Skin epidermis (tissue), 12 donors: Measurements from ENCODE around the gene STAT6.
A peak's percentile ranks its signal among the peaks of the same experiment; 100 is the strongest.
"Not testable (repeated sequence)": the region's sequence is repeated elsewhere in the genome, so short reads cannot be mapped to it uniquely, and the experiment has no call there.

Source experiments
- H3K27ac ChIP-seq, 21 experiments: fragments of 200-600 bp; sonication (generic) in 11 of 21; one replicate each; pipeline ENCODE4 v1.5.0; 2020; ENCODE audit warnings: mild to moderate bottlenecking in 3 of 21, inconsistent platforms in 2 of 21, moderate library complexity in 2 of 21
- H3K4me3 ChIP-seq, 7 experiments: fragments of 200-600 bp; sonication (generic) in 2 of 7; one replicate each; pipeline ENCODE4 v1.5.0; 2020; ENCODE audit warnings: inconsistent platforms in 2 of 7, mild to moderate bottlenecking in 2 of 7, moderate library complexity in 1 of 7

The STAT6 gene

DNA sequence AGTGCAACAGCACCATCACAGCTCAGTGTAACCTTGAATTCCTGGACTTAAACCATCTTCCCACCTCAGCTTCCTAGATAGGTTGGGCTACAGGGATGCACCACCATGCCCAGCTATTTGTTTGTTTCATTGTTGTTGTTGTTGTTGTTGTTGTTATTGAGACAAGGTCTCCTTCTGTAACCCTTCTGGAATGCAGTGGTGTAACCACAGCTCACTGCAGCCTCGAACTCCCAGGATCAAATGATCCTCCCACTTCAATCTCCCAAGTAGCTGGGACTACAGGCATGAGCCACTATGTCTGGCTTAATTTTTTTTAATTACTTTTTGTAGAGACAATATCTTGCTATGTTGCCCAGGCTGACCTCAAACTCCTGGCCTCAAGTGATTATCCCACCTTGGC is 31.3 kb downstream of the STAT6 start:
- H3K27ac ChIP-seq, result peak overlapping the region in 17 of 21 experiments; percentile 52 to 85 (median 77)

DNA sequence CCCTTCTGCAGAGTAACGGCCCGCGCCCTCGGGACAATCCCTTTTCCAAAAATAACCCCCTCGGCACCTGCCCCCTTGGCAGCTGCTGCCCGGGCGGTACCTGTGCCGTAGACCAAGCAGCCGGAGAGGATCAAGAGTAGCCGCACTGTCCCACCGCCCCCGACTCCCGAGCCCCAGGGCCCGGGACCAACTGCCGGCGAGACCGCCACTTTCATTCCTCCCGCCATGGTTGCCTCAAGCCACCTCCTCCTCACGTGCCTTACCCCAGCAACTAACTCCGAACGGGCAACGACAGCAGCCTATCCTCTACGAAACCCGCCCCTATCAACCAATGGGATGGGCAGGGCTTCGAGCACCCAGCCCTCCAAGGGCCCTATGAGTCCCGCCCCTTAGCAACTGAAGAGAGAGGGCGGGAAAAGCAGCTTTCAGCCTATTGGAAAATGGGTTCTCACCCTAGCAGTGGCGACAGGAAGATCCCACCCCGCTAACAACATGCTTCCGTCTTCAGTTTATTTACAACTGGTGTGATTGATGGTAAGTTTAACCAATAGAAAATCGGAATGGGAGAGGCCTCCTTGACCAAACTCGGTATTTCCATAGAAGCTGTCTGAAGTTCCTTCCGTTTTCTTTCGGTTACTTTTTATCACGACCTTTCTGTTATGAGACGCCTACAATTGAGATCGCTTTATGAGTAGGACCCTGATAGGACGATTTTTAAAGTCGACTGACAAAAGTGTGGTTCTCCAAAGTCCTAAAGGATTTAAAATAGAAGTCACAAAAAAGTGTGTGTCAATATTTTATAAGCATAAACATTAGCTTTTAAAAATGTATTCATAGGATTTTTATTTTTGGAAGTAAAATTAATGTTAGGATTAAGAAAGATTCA is 32.4 kb downstream of the STAT6 start, which contains the start of gene NEMP1:
Gene NEMP1, minus strand, starts transcription at position 273 of the 886 bp plus-strand sequence. Its CDS starts 46 bp downstream, at position 227.
- H3K27ac ChIP-seq, result peak within 1 kb of the TSS in 20 of 21 experiments; percentile 51 to 87 (median 78)
- H3K4me3 ChIP-seq, result peak within 1 kb of the TSS; percentile 68 to 87 (median 73)

More for the DNA sequence above, 31.3 kb downstream of the STAT6 start:
- H3K4me3 ChIP-seq, result no peak overlapping the region

- H3K4me3 ChIP-seq, result not testable (repeated sequence)
Observed at GRCh38 chr12:57073566-57074450, 37.4 kb downstream of the STAT6 start.

DNA sequence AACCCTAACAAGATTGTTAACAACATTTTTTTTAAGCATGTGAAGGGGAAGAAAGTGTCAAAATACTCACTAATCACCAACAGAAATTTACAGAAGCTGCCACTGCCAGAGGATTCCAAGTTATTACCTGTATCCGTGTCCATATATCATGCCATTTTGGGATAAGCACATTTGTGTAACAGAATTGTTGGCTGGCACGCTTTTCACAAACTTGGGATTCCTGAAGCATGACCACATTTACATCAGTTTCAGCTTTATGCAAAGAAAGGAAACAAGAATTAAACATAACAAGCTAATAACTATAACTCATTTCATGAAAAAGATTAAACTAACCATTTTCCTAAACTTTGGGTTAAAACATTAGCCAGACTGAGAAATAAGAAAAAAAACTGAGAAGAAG is 38.5 kb downstream of the STAT6 start:
- Histone ChIP-seq H3K27ac (peak overlapping the region in 4 of 21 experiments; percentile 24 to 43 (median 36)), H3K4me3 (no peak overlapping the region)

More at GRCh38 chr12:57073566-57074450, 37.4 kb downstream of the STAT6 start:
- peak overlapping the region in 3 of 21 experiments; percentile 9 to 43 (median 21) for H3K27ac ChIP-seq

DNA sequence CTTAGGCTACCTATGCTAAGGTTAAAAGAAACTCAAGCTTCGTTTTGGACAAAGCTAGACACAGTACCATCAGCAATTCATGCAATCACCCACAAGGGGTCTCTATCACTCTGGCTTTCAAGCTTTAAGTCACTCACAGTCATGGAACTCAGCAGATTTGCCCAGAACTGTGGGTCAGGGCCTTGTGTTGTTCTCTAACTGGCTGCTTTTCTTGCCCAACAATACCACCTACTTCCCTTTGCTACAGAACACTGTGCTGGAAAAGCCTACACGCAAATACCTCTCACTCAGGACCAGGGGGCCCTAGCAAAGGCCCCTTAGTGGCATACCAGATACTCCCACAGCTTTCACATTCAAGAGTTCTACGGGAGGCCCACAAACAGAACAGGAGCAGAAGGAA is 41.6 kb downstream of the STAT6 start:
- peak overlapping the region in 19 of 21 experiments; percentile 10 to 82 (median 47) for H3K27ac ChIP-seq

GRCh38 chr12:57066245-57066644 is 44.9 kb downstream of the STAT6 start:
- Histone ChIP-seq H3K4me3 (no peak overlapping the region), H3K27ac (no peak overlapping the region)

More for the DNA sequence above, 41.6 kb downstream of the STAT6 start:
- H3K4me3 ChIP-seq, result no peak overlapping the region

DNA sequence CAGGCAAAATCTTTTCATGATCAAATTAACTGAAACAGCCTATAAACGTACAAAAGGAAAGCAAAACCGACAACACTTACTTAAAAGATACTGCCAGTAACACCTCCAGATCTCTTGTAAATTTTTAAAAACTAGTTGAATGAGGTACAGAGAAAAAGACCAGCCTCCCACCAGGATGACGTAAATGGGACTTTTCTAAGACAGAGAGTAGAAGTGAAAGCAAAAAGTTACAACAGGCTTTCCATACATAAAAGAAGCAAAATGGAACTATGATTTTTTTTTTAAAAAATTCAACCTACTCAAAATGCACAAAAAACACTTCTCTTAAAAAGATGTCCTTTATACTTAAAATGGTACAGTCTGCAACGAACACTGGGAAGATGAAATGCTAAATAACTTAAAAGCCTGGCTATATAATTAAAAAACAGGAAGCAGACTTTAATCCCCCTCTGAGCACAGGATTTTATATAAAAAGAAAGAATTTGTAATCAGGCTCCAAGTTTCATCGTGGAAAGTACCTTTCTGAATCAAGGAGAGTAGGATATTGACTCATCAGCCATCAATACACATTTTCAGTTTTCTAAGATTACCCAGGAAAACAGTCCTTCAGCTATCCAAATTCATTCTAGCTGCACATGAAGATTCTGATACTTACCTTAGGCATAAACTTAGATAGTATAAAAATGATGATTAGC is 47.0 kb downstream of the STAT6 start:
- Histone ChIP-seq H3K4me3 (no peak overlapping the region), H3K27ac (peak overlapping the region in 11 of 21 experiments; percentile 3 to 70 (median 32))

DNA sequence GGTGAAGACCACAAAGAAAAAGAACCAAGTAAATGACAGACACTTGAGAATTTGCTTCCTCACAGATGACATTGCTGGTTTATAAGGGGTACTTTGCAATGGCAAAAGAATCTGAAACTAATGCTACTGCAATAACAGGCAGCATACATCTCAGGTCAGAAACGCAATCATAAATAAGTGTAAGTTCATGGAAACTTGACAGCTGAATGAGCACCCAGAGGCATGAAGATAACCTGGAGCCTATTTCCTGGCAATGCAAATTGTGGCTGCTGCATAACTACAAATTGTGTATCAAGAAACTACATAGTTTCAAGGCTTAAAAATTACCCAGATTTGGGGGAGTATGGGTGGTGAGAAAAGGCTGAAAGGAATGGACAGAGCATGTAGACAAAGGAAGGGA is 52.7 kb downstream of the STAT6 start:
- Histone ChIP-seq H3K4me3 (no peak overlapping the region), H3K27ac (no peak overlapping the region)

GRCh38 chr12:57057067-57057751 is 54.0 kb downstream of the STAT6 start:
- Histone ChIP-seq H3K4me3 (no peak overlapping the region), H3K27ac (peak overlapping the region in 4 of 21 experiments; percentile 2 to 14 (median 4))

DNA sequence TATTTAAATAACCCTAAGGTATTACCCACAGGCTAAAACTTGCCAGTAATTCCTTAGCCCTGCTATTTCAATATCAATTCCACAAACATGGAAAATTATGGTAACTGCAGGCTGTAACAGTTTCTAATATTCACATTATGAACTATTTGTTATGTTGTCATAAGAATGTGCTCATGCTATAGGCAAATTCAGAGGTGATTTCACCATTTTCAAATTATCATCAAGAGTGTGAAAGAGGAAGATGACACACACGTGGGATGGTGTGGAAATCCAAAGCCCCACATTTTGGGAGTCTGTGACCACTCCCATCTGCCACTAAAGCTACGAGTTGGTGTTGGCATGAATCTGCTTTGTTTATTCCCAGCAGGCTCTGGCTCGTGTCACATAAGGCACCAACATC is 55.3 kb downstream of the STAT6 start:
- Histone ChIP-seq H3K4me3 (no peak overlapping the region), H3K27ac (peak overlapping the region in 1 of 21 experiments; percentile 12)

DNA sequence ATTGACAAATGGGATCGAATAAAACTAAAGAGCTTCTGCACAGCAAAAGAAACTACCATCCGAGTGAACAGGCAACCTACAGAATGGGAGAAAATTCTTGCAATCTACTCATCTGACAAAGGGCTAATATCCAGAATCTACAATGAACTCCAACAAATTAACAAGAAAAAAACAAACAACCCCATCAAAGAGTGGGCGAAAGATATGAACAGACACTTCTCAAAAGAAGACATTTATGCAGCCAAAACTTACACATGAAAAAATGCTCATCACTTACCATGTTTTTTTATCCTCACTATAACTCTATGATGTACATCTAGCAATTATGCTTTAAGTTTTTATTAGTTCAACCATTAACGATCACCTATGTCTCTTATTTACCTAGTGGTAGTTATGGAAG is 57.3 kb downstream of the STAT6 start:
- H3K27ac ChIP-seq, H3K4me3 ChIP-seq: not testable (repeated sequence)

- not testable (repeated sequence) for H3K4me3 ChIP-seq, H3K27ac ChIP-seq
Observed at GRCh38 chr12:57053146-57053545, 58.0 kb downstream of the STAT6 start.

GRCh38 chr12:57051011-57051410 is 60.2 kb downstream of the STAT6 start:
- no peak overlapping the region for H3K4me3 ChIP-seq

GRCh38 chr12:57049890-57050289 is 61.3 kb downstream of the STAT6 start, which contains the start of gene MYO1A:
Gene MYO1A, minus strand, starts transcription at chr12:57050129. Its CDS starts 1,806 bp downstream, at chr12:57048323.
- Histone ChIP-seq H3K4me3 (no peak within 1 kb of the TSS), H3K27ac (no peak within 1 kb of the TSS)

More at GRCh38 chr12:57051011-57051410, 60.2 kb downstream of the STAT6 start:
- no peak overlapping the region for H3K27ac ChIP-seq

- Histone ChIP-seq H3K4me3 (no peak overlapping the region), H3K27ac (no peak overlapping the region)
Observed at GRCh38 chr12:57049119-57049446, 62.1 kb downstream of the STAT6 start.

- H3K4me3 ChIP-seq, result no peak overlapping the region
- no peak overlapping the region for H3K27ac ChIP-seq
Observed at GRCh38 chr12:57048423-57049118, 62.6 kb downstream of the STAT6 start.

GRCh38 chr12:57047981-57048380 is 63.2 kb downstream of the STAT6 start:
- no peak overlapping the region for H3K4me3 ChIP-seq
- peak overlapping the region in 1 of 21 experiments; percentile 14 for H3K27ac ChIP-seq
